ENCODE data around the gene C11orf21.

C11orf21 gene

GRCh38 chr11:2258501-2259465 lies 42.9 kb downstream of the C11orf21 start:
- DNase-seq, result no peak

DNA sequence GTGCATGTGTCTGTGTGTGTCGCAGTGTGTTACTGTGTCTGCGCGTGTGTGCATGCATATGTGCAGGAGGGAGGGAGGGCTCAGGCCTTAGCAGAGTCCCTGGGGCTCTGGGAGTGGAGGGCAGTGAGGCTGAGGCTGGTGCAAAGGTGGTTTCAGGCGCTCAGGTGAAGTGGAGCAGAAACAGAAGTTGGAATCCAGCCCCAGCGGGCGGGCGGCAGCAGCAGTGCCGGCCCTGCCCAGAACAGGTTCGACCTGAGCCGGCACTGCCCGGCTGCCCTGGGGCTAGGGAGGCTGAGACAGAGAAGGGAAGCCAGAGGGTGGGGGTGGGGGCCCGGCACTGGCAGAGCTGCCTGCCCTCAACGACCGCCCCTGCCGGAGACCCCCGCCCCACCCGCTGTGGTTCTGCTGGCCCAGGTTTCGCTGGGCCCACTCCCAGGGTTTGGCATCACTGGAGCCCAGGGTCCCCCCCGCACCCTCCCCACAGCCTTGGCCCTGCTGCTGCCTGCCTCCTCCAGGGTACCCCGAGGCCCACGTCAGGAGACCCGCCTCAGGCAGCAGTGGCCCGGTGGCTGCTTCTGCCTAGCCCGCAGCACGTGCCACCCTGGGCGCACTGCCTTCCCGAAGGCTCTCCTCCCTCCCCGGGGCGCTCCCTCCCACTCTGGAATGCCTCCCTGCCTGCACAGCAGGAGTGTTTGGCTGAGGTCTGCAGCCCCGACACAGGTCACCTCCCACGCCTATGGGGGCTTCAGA lies 44.6 kb downstream of the C11orf21 start:
- DNase-seq, result no peak

- DNase-seq, result no peak
Measured at GRCh38 chr11:2256293-2256913, 45.3 kb downstream of the C11orf21 start.

GRCh38 chr11:2252018-2252417 lies 49.7 kb downstream of the C11orf21 start:
- no peak for DNase-seq

- no peak for DNase-seq
Measured at GRCh38 chr11:2251138-2251537, 50.6 kb downstream of the C11orf21 start.

DNA sequence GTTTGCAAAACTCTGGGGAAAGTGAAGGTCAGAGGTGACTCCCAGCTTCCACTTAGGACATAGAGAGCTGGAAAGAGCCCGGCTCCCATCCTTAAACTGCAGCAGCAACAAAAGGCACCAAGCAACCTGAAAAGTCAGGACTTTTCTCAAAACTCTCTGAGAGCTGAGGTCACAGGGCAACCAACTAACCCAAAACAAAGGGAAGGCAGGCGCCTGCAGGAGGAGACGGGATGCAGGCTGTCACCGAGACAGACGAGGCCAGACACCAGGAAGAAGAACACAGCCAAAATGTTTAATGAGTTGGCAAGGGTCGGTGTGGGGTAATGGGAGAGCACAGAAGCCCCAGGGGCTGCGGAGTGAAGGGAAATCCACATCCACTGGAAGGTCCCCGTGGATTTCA lies 51.2 kb downstream of the C11orf21 start:
- DNase-seq, result no peak

DNA sequence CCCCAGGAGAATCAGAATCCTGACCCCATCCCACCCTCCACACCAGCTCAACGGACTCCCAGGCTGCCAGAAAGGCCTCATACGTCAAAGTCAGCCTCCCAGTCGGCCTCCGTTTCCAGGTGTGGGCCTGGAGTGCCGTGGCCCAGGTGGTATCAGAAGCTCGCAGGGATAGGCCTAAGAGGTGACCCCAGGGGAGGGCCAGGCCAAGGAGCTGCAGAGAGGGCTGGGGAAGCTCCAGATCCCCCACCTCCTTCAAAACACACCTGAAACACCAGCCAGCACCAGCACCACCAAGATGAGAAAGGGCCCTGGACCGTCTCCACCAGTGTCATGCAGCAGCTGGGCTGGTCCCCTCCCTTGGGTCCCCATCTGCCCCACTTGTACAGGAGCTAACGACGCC lies 51.7 kb downstream of the C11orf21 start:
- DNase-seq, result no peak

GRCh38 chr11:2249189-2249916 lies 52.4 kb downstream of the C11orf21 start:
- DNase-seq, result no peak

- DNase-seq, result no peak
Measured at GRCh38 chr11:2248762-2249161, 53.0 kb downstream of the C11orf21 start.

DNA sequence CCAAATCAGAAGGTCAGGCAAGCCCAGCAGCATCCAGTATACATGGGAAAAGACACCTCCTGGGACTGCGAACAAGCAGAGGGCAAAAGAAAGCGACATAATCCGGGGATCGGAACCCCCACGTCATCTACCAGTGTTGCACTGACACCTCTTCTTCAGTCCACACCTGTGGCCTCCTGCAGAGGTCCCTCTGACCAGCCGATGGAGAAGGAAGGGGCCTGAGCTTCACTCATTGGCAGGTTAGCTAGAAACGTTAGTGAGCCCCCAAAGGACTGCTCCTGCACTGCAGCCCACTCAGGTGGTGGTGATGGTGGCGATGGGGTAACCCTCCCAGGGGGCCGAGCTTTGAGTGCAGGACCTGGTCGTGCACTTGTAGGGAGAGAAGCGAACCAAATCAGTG lies 53.5 kb downstream of the C11orf21 start:
- DNase-seq, result no peak

- DNase-seq, result no peak
Measured at GRCh38 chr11:2247496-2247895, 54.2 kb downstream of the C11orf21 start.
